Stimulated activated CD4-positive, alpha-beta T cell treated with anti-CD3 and anti-CD28 coated beads, Interleukin-15, amount 100 ng/mL, for 48 hours (primary cell): ENCODE data around the gene PDE3B.

Source experiments
- DNase-seq, 2 donors: peaks; one replicate each; pipeline ENCODE4 v3.0.0-alpha.2; 2020; ENCODE audit warnings: low read depth in 2 of 2

PDE3B gene

GRCh38 chr11:14884667-14885273 is 241.2 kb downstream of the PDE3B start:
- DNase-seq: no peak

- DNase-seq: no peak
Observed at GRCh38 chr11:14886513-14886912, 242.9 kb downstream of the PDE3B start.

DNA sequence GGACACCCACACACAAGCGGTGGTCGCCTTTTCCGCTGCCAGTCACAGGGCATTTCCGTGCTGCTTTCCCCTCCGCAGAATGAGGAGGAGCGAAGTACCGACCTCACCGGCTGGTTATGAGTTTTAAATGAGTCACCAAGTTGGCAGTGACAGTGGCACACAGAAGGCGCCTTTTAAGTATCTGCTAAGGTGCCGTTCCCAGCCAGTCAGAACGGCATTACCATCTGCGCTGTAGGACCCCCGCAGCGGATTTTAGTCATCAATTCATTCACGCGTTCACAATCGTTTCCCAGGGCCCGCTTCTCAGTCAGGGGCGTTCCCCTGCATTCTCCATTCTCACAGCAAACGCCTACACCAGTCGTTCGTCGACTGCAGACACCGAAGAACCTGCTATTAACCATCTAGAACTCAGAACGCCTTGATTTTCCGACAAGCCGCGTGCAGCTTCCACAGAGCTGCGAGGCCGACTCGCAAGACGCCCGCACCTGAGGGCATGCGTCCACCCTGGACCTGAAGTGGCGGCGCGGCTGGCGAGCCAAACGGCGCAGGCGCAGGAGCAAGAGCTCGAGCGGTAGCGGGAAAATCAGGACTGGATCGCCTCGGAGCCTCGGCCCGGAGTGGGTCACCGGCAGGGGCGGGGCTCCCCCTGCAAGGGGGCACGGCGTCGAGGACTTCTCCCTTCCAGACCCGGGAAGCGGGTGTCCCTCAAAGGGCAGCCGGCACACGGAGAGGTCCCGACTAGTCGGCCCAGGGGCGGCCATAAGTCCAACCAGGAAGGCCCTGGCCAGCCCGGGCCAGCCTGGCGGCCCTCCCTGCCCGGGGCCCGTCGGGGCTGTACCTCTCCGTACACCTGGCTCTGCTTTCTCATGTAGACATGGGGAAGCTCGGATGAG is 247.8 kb downstream of the PDE3B start:
- peak; percentile 78 for DNase-seq

- DNase-seq: peak; percentile 85 to 87
Observed at GRCh38 chr11:14892036-14892556, 248.5 kb downstream of the PDE3B start, which contains the start of gene CYP2R1. Gene CYP2R1 (minus strand): TSS chr11:14892231. CDS start chr11:14892205, 26 bp downstream.

- no peak for DNase-seq
Observed at GRCh38 chr11:14892577-14892976, 249.0 kb downstream of the PDE3B start.

DNA sequence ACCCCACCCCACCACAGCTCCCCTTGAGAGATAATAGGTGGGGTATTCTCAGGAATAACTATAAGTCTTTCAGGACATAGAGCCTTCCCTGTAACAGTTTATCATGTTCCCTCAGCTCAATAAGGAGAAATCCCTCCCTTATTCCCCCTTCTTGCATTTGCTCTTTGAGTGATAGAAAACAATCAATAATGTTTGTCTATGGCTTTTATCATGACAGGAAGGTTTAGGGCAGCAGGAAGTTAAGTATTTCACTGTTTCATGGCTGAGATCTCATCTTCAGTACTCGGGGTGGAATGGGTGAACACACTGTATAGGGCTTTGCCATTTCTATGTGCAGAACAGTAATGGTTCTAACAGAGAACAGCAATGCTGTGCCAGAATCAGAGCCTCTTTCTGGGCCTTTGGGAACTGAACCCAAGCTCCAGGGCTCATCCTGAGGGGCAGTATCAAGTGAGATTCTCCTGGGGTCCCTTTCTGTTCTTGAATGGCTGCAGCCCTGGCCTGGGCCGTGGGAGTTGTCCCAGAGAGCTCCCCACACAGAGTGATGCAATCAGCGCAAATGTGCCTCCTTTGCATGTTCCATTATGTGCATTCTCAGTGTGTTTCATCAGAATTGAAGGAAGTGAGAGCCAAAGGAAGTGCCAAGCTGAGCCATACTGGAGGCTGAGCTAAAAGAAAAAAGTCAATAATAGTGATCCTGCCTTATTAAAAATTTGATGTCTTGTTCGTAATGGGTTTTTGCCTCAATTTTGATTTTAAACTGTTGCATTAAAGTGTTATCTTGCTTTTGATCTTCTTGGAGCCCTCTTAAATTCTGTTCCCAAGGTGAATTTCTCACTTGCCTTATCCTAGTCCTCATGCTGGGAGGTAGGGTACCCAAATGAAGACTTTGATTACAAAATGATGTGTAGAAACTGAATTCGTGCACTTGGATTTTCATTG is 251.3 kb downstream of the PDE3B start:
- DNase-seq: no peak

GRCh38 chr11:14898355-14898754 is 254.8 kb downstream of the PDE3B start:
- DNase-seq: no peak

DNA sequence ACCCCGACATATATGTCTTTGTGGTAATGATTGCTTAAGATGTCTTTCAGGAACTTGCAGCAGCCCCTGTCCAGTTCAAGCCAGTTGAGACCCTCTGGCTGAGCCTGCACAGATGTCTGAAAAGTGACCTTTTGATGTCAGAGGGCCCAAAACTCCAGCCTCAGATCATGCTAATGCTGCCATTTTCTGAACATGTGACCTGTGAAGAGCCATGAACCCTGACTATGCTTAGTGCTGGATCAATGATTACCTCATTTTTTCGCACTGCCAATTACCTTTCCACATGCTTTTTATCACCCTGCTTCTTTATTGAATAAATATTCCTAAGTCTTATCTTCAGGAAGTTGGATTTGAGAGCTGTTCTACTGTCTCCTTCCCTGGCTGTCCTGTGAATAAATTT is 255.3 kb downstream of the PDE3B start:
- no peak for DNase-seq

- no peak for DNase-seq
Observed at GRCh38 chr11:14902650-14903350, 259.2 kb downstream of the PDE3B start.

DNA sequence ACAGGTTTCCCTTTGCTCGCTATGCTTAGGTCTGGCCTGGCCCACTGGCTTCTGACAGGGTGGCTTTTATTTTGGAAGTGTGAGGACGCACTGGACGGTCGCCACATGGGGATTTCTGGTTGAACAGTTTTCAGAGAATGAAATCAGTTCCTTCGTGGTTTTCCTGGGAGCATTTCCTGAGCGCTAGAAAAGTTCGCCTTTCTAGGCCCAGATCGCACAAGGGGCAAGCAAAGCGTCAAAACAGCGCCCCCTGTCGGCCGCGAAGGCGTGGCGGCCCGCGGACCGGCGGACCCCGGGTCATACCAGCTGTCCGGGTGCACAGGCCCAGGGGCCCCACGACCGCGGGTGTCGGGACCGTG is 261.1 kb downstream of the PDE3B start:
- peak; percentile 67 to 79 for DNase-seq

DNA sequence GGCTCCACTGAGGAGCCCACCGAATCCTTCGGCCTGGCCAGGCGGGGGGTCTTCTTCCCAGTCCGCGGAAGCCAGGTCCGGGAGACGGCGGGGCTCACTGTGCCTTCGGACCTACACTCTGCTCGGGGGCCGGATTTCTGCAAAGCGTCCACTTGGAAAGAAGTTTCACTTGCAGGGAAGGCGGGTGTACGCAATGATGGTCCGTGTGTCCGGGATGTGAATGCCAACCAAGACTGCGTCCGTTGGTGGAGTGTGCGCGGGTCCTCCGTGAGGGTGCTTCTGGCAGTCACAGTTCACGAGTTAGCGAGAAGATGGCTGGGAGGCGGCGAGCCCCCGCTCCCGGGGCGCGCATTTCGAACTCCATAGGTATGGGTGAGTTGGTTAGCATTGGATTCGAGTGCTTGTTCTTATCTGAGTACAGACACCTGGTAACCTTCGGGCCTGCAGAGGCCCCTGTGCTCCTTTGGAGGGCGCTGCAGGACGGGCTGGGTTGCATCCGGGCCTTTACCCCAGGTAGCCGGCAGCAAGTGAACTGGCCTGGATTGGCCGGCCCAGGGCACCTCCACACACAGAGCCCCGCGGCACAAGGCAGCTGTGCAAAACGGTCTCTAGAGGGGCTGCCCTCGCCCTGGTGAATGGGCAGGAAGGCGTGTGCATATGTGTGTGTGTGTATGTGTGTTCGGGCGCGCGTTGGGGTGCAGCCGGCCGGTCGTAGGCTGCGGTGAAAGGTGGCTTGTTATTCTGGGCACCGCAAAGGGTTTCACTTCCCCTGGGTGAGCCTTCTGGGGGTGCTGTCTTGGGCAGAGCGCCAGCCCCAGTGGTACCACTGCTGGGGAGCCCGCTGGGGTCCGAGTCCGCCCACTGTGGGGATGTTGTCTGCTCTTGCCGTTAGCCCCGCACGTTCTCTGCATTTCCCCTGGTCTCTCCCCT is 261.8 kb downstream of the PDE3B start:
- peak; percentile 71 to 76 for DNase-seq

DNA sequence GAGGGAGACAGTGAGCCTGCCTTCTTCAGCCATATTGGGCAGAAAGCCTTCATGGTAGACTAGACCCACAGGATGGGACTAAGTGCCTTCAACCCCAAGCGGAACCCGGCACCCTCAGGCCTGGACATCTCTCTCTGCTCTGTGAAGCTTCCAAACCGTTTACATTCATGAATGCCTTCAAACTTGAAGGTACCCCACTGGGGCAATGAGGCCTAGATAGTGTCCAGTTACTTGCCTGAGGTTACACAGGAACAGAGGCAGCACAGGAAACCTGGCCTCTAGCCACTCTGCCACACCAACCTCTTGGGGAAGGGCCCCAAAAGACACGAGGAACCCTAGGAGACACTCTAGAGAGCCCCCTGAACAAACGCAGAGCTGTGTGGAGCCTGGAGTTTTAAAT is 263.0 kb downstream of the PDE3B start:
- no peak for DNase-seq

- no peak for DNase-seq
Observed at GRCh38 chr11:14906993-14907392, 263.4 kb downstream of the PDE3B start.

DNA sequence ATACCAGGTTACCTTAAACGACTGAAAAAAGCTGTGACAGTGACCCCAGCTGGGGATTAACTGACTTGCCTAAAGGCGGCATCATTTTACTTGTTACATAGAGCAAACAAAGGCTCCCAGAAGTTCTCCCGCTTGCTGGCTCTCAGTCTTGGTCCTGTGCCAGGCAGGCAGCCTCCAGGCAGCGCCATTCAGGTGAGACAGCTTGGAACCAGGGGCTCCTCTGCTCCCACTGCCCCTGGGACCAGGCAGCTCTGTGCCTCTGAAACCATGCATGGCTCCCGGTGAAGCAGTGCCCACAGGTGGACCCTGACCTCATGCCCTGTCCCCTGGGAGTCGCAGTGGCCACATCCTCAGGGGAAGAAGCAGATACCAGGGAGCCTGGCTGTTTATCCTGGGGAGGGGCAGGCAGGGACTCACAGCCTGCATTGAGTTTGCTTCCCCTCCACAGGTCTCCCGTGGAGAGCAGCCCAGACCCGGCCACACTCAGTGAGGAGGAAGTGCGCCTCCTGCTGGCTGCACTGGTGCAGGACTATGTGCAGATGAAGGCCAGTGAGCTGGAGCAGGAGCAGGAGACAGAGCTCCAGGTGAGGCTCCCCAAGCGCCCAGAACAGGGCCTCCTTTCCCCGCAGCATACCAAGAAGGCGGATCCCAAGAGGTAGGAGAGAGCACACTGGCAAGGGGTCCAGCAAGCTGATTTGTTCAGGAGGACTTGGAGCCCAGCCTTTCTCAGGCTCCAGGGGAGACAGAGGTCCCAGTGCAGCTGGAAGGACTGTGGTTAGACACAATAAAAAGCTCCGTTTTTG is 264.0 kb downstream of the PDE3B start:
- peak; percentile 78 to 82 for DNase-seq

DNA sequence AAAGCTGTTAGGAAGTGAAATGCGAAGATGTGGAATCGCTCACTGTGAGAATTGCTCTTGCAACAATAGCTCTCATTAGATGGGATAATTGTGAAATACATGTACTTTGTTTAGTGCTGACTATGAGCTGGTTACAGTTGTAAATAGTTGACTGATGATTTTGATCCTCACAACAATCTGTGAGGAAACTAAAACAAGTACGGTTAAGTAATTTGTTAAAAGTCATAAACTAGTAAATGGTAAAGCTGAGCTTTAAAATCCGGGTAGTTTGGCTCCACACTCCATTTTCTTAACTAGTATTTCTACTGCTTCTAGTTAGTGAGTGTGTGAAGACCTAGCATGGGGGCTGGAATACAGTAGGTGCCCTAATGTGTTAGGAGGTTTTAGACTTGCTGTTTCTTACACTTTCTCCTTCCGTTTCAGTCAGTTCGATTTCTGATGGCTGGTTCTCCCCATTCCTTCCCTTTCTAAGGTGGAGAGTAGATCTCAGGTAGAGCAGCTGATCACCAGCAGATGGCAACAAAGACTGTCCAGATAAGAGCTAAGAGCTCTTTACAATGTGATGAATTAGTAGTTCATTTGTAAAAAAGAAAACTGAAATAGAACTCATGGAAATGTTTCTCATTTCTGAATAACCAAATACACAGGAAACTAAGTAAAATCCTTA is 264.7 kb downstream of the PDE3B start:
- DNase-seq: peak in 1 of 2 donors; percentile 31

- DNase-seq: no peak
Observed at GRCh38 chr11:14914536-14914935, 270.9 kb downstream of the PDE3B start.

DNA sequence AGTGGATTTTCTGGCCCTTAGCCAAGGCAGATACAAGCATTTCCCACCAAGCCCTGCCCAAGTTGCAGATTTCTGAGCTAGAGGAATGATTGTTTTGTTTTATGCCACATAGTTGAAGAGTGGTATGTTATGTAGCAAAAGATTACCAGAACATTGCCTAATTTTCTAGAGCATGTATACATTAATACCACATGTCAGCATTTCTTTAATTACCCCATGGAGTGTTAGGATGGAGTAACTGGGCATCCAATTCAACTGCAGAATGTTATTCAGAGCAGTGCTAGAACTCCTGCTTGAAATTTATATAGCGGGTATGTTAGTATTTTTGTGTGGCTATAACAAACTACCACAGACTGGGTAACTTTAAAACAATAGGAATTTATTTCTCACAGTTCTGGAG is 272.8 kb downstream of the PDE3B start:
- no peak for DNase-seq
